Left ventricle myocardium superior (tissue), 1 donor: ENCODE measurements around the gene CFAP97D2. TPM values are rescaled to one million over a fixed set of nuclear protein-coding genes. Genes with fewer than 3 reads are reported as not detected.
"Not testable (repeated sequence)": the region's sequence is repeated elsewhere in the genome, so short reads cannot be mapped to it uniquely, and the experiment has no call there.

Experiments
- ATAC-seq: fragments of 200-7000 bp; cut with Tn5 transposase; one replicate; pipeline ENCODE4 v1.9.1; 2020; ENCODE audit warnings: mild to moderate bottlenecking, moderate library complexity
- DNase-seq: peaks from one replicate; pipeline ENCODE4 v3.0.0-alpha.2; 2020
- intact Hi-C: fragments of 100-400 bp; cut with micrococcal nuclease; formaldehyde crosslinking; loops from one replicate; pipeline ENCODE4 v1.11.0; 2022
- microRNA-seq: library from miRNA; unstranded; fragments of <30 nt; microRNA quantifications from one replicate; pipeline ENCODE4 v1.2.0, GENCODE V29; 2020; ENCODE audit warnings: borderline number of aligned reads
- total RNA-seq: library from RNA; stranded (reverse); fragmentation: NEBNext Ultra II Directional; extraction: Animal tissue kit (Norgen Biotek cat#: 25700); gene quantifications from one replicate; pipeline ENCODE4 v1.2.1, GENCODE V29; 2021
- donor health status: DM: no; HTN: yes; CAD: no; lungs with severe emphysema.

The CFAP97D2 gene
- total RNA-seq, 1 donor from 2014 or later: not detected

- intact Hi-C loops: no loop called here
- no peak for DNase-seq
- ATAC-seq: no peak
Measured at GRCh38 chr13:114257014-114257413, 78.0 kb downstream of the CFAP97D2 start.

- intact Hi-C loops: no loop called here
Measured at GRCh38 chr13:114258589-114258988, 79.5 kb downstream of the CFAP97D2 start.

GRCh38 chr13:114259374-114259773, 80.3 kb downstream of the CFAP97D2 start:
- no peak for ATAC-seq
- no peak for DNase-seq
- intact Hi-C loops: no loop called here

More at GRCh38 chr13:114258589-114258988, 79.5 kb downstream of the CFAP97D2 start:
- DNase-seq (no peak), ATAC-seq (no peak)

GRCh38 chr13:114259974-114260373, 80.9 kb downstream of the CFAP97D2 start:
- DNase-seq (no peak), ATAC-seq (peak; percentile 62)
- intact Hi-C loops: no loop called here

- no peak for ATAC-seq
- intact Hi-C loops: no loop called here
- DNase-seq: no peak
Measured at GRCh38 chr13:114260814-114261213, 81.8 kb downstream of the CFAP97D2 start.

GRCh38 chr13:114261328-114261965, 82.4 kb downstream of the CFAP97D2 start:
- ATAC-seq (peak; percentile 79), DNase-seq (no peak)
- intact Hi-C loops: no loop called here

- DNase-seq (no peak), ATAC-seq (no peak)
- intact Hi-C loops: no loop called here
Measured at GRCh38 chr13:114263578-114263977, 84.5 kb downstream of the CFAP97D2 start.

GRCh38 chr13:114264313-114264712, 85.3 kb downstream of the CFAP97D2 start:
- DNase-seq, intact Hi-C loops, ATAC-seq: not testable (repeated sequence)

GRCh38 chr13:114264886-114265611, 86.0 kb downstream of the CFAP97D2 start:
- DNase-seq (no peak), ATAC-seq (no peak)
- intact Hi-C loops: no loop called here

- no peak for ATAC-seq
- intact Hi-C loops: no loop called here
Measured at GRCh38 chr13:114266241-114266640, 87.2 kb downstream of the CFAP97D2 start.

GRCh38 chr13:114268344-114269280, 89.6 kb downstream of the CFAP97D2 start:
- DNase-seq (no peak), ATAC-seq (no peak)
- intact Hi-C loops: no loop called here

More at GRCh38 chr13:114266241-114266640, 87.2 kb downstream of the CFAP97D2 start:
- no peak for DNase-seq

- no peak for ATAC-seq
- no peak for DNase-seq
- intact Hi-C loops: no loop called here
Measured at GRCh38 chr13:114269281-114269770, 90.3 kb downstream of the CFAP97D2 start.

Small RNAs within 50 kb of the gene (microRNA-seq; reads per million reads assigned to microRNA genes)
- gene MIR548AR: not detected

Other genes starting within 250 kb of the CFAP97D2 start
- gene C13orf46, start 205.2 kb upstream of the CFAP97D2 start, total RNA-seq: 0.37 TPM
- 12.3 TPM for gene RASA3, start 46.6 kb upstream of the CFAP97D2 start, total RNA-seq
- 35.9 TPM for gene CDC16, start 55.6 kb downstream of the CFAP97D2 start, total RNA-seq
- 22.2 TPM for gene UPF3A, start 102.3 kb downstream of the CFAP97D2 start, total RNA-seq
- gene CHAMP1, start 135.2 kb downstream of the CFAP97D2 start, total RNA-seq: 9.5 TPM